HepG2 (cell line): Measurements from ENCODE around the gene CFAP43. TPM values are rescaled to one million over a fixed set of nuclear protein-coding genes. Genes with fewer than 3 reads are reported as not detected.

Experiments
- CEBPB ChIP-seq: IDR thresholded peaks from 2 replicates; pipeline ENCODE4 v1.6.1; 2011; ENCODE audit warnings: low read depth, low read length, improper control_type of control experiment, borderline replicate concordance
- ETV5 ChIP-seq: IDR thresholded peaks from 2 replicates; pipeline ENCODE4 v1.6.1; 2018; ENCODE audit warnings: missing biosample characterization, missing genetic modification reagents, inconsistent platforms, borderline replicate concordance
- GATAD2A ChIP-seq: IDR thresholded peaks from 2 replicates; pipeline ENCODE4 v1.6.1; 2016
- GFI1 ChIP-seq: sonication (generic); formaldehyde crosslinking; IDR thresholded peaks from 2 replicates; pipeline ENCODE4 v1.5.0; 2020; ENCODE audit warnings: missing genetic modification reagents, mild to moderate bottlenecking, borderline replicate concordance
- HDAC2 ChIP-seq: sonication (generic); formaldehyde crosslinking; IDR thresholded peaks from 2 replicates; pipeline ENCODE4 v1.4.0; 2020; ENCODE audit warnings: missing genetic modification reagents
- MYC ChIP-seq: sonication (generic); formaldehyde crosslinking; IDR thresholded peaks from 2 replicates; pipeline ENCODE4 v1.9.0; 2021; ENCODE audit warnings: missing genetic modification reagents, borderline replicate concordance
- MZF1 ChIP-seq: sonication (generic); formaldehyde crosslinking; IDR thresholded peaks from 2 replicates; pipeline ENCODE4 v1.8.1; 2023; ENCODE audit warnings: mild to moderate bottlenecking, missing genetic modification reagents, borderline replicate concordance
- NCOR1 ChIP-seq: fragments of 200-600 bp; sonication (generic); IDR thresholded peaks from 2 replicates; pipeline ENCODE4 v1.7.0; 2017; ENCODE audit warnings: antibody characterized with exemption, low read length, borderline replicate concordance
- NR2F6 ChIP-seq, 2 experiments: IDR thresholded peaks; 2 replicates each; pipeline ENCODE4 v1.6.1; 2016; ENCODE audit warnings: antibody characterized with exemption in 1 of 2, mild to moderate bottlenecking in 1 of 2
- ONECUT2 ChIP-seq: sonication (generic); formaldehyde crosslinking; IDR thresholded peaks from 2 replicates; pipeline ENCODE4 v1.4.0; 2020; ENCODE audit warnings: missing genetic modification reagents
- SIX1 ChIP-seq: sonication (generic); formaldehyde crosslinking; IDR thresholded peaks from 2 replicates; pipeline ENCODE4 v1.4.0; 2020; ENCODE audit warnings: missing genetic modification reagents, borderline replicate concordance
- SSRP1 ChIP-seq: IDR thresholded peaks from 2 replicates; pipeline ENCODE4 v1.6.1; 2016; ENCODE audit warnings: control low read depth
- TBX2 ChIP-seq: sonication (generic); formaldehyde crosslinking; IDR thresholded peaks from 2 replicates; pipeline ENCODE4 v1.5.0; 2020; ENCODE audit warnings: missing genetic modification reagents, mild to moderate bottlenecking, borderline replicate concordance
- THAP7 ChIP-seq: sonication (generic); formaldehyde crosslinking; IDR thresholded peaks from 2 replicates; pipeline ENCODE4 v1.8.1; 2023; ENCODE audit warnings: mild to moderate bottlenecking, missing genetic modification reagents
- THYN1 ChIP-seq: sonication (generic); formaldehyde crosslinking; IDR thresholded peaks from 2 replicates; pipeline ENCODE4 v1.8.1; 2023; ENCODE audit warnings: low read depth, mild to moderate bottlenecking, moderate library complexity, missing genetic modification reagents, borderline replicate concordance
- ZHX2 ChIP-seq, 2 experiments: sonication (generic) in 1 of 2; formaldehyde crosslinking in 1 of 2; IDR thresholded peaks; 2 replicates each; pipeline versions ENCODE4 v1.6.1 to v1.9.0; 2014 to 2022; ENCODE audit warnings: antibody characterized with exemption in 1 of 2, borderline replicate concordance in 1 of 2, inconsistent platforms in 1 of 2, low read depth in 1 of 2, missing genetic modification reagents in 1 of 2
- ZKSCAN8 ChIP-seq: IDR thresholded peaks from 2 replicates; pipeline ENCODE4 v1.6.1; 2016; ENCODE audit warnings: borderline replicate concordance, missing genetic modification reagents, missing compliant biosample characterization
- ZNF34 ChIP-seq: sonication (generic); formaldehyde crosslinking; IDR thresholded peaks from 2 replicates; pipeline ENCODE4 v1.4.0; 2020; ENCODE audit warnings: mild to moderate bottlenecking, missing genetic modification reagents, borderline replicate concordance
- ZNF569 ChIP-seq: sonication (generic); formaldehyde crosslinking; IDR thresholded peaks from 2 replicates; pipeline ENCODE4 v1.5.0; 2020; ENCODE audit warnings: mild to moderate bottlenecking, missing genetic modification reagents, moderate library complexity, borderline replicate concordance
- ZXDC ChIP-seq: sonication (generic); formaldehyde crosslinking; IDR thresholded peaks from 2 replicates; pipeline ENCODE4 v1.5.0; 2020; ENCODE audit warnings: mild to moderate bottlenecking, missing genetic modification reagents
- polyA plus RNA-seq, 8 experiments: library from polyadenylated mRNA; depleted of rRNA in 3 of 8; stranded (reverse) in 7 of 8; unstranded in 1 of 8; fragments of >200 nt; fragmentation: Illumina TruSeq in 4 of 8; extraction: Trizol in 4 of 8; gene quantifications; 2 replicates each; pipeline versions ENCODE4 v1.2.1 to v1.2.3, GENCODE V29; 2011 to 2016; ENCODE audit warnings: low read depth in 4 of 8, missing spikeins in 1 of 8, mixed read lengths in 1 of 8; ENCODE audit not compliant: insufficient read depth in 1 of 8
- total RNA-seq, 5 experiments: library from RNA; depleted of rRNA; stranded (reverse); fragments of >200 nt; fragmentation: Illumina TruSeq; extraction: Trizol; gene quantifications; 2 replicates each; pipeline ENCODE4 v1.2.3, GENCODE V29; 2016; ENCODE audit warnings: low read depth in 1 of 5

CFAP43 gene
- total and polyA plus RNA-seq, 2 of the 13 experiments (the other 11 are each of a cell fraction or from before 2014, with no cell fraction given) = 0.24 to 0.38 TPM

- TF ChIP-seq CEBPB (peak; percentile 35; the same call in 1 of the 2 replicates), HDAC2 (CRISPR knock-in tag) (peak; percentile 12; the same call in 1 of the 2 replicates), ONECUT2 (CRISPR knock-in tag) (no peak), GATAD2A (CRISPR knock-in tag) (no peak), SSRP1 (CRISPR knock-in tag) (no peak), THAP7 (CRISPR knock-in tag) (no peak), GFI1 (CRISPR knock-in tag) (0 out of 2 replicates have a peak, but pooled peaks have one; percentile 12), MZF1 (CRISPR knock-in tag) (no peak), MYC (CRISPR knock-in tag) (no peak), SIX1 (CRISPR knock-in tag) (0 out of 2 replicates have a peak, but pooled peaks have one; percentile 32), ZHX2 (IDR thresholded peaks at IDR 0.05; ENCODE audit: low read depth) (no peak), ZHX2 (CRISPR knock-in tag; IDR thresholded peaks at IDR 0.05; ENCODE audit: borderline replicate concordance) (no peak), TBX2 (CRISPR knock-in tag) (no peak), ZNF34 (CRISPR knock-in tag) (no peak), ZXDC (no peak), ETV5 (CRISPR knock-in tag) (peak; percentile 49; the same call in 1 of the 2 replicates), NR2F6 (IDR thresholded peaks at IDR 0.05) (no peak; the same call in 1 of the 2 replicates), NR2F6 (CRISPR knock-in tag; IDR thresholded peaks at IDR 0.05) (0 out of 2 replicates have a peak, but pooled peaks have one; percentile 37), ZKSCAN8 (CRISPR knock-in tag) (peak; percentile 71; the same call in 1 of the 2 replicates), NCOR1 (0 out of 2 replicates have a peak, but pooled peaks have one; percentile 17), ZNF569 (no peak), THYN1 (CRISPR knock-in tag) (no peak)
These were observed 23.3 kb upstream of the CFAP43 start (continued) for GRCh38 chr10:104255311-104255981.
